SKM-1 (cell line): Measurements from ENCODE around the gene CAMK4.

Experiments used
- DNase-seq: peaks from one replicate; lab custom pipeline; 2025; ENCODE audit not compliant: unreplicated experiment; lab: John Stamatoyannopoulos, UW

CAMK4 gene

DNA sequence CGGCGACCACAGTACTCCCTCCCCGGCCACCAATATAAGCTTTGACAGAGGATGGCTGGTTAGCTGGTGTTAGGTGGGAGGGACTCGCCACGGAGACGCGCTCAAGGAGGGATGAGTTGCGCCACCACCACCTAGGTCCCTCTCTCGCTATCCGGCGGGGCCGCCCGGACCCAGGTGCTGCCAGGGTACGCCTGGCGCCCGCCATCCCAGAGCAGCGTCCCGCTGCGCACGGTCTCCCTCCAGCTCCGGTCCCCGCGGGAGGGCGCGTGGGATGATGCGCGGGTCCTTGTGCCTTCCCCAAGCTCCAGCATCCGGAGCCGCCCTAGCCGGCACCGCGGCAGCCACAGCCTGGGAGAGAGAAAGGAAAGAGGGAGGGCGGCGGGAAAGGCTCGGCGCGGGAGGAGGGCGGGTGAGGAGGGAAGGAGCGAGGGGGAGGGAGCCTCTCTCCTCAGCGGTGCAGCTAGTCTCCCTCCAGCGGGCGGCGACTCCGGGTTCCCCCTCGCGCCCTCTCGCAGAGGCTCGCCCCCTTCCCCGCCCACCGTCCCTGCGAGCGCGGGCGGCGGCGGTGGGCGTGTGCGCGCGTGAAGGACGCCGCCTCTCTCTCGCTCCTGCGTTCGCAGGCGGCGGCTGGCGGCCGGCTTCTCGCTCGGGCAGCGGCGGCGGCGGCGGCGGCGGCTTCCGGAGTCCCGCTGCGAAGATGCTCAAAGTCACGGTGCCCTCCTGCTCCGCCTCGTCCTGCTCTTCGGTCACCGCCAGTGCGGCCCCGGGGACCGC is at the start of gene CAMK4:
Gene CAMK4 (plus strand): TSS at position 598 of the 774 bp plus-strand sequence. CDS start 100 bp downstream, at position 698.
- DNase-seq, result peak; percentile 59

DNA sequence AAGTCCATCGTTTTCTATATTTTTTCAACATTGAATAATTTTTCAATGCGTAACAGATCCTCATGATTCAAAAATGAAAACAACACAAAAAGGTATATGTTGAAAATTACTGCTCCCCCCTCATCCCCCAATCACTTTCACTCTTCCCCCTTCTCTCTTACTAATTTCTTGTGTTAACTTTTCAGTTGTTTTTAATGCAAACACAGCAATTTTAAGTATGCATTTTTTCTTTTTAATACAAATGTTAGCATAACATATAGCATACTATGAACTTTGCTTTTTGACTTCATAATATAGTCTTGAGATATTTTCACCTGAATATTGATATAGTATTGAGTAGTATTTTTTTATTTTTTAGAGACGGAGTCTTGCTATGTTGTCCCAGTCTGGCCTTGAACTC is 41.1 kb upstream of the CAMK4 start:
- DNase-seq, result no peak

DNA sequence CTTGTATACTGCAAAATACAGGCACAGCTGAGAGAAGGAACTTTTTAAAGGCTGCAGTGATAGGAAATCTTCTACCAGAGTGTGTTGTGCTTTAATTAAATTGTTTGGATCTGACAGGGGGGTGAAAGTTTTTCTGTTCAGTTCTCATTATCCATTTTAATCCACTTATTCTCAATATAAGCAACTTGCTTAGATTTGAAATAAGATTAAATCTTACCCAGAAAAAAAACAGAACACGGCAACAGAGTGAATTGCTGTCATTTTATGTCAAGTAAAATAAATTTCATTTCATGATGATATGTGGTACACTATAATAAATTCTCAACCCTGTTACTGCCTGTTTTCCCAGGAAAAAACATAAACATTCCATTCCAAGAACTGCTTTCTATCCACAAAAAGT is 37.1 kb upstream of the CAMK4 start:
- DNase-seq, result no peak

- DNase-seq, result no peak
These were observed 30.1 kb upstream of the CAMK4 start for GRCh38 chr5:111194053-111194452.

- no peak for DNase-seq
These were observed 29.3 kb upstream of the CAMK4 start for GRCh38 chr5:111194925-111195324.

DNA sequence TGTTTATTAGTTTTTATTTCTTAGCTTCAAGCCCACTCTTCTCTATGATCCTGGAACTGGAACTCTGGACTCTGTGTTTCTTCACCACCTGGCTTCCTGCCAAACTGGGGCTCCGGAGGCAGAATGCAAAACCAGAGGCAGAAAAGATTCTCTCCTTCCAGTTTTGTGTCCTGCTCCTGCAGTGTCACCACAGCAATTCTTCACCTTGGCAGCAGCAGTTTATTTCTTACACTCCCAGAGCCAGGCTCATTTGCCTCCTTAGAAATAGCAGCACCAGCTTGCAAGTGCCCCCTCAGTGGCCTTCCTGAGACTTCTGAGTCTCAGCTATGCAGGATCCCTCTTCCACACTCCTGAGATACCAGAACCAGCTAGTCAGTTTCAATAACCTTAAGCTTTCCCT is 26.7 kb upstream of the CAMK4 start:
- DNase-seq, result no peak

GRCh38 chr5:111198281-111198966 is 25.8 kb upstream of the CAMK4 start:
- no peak for DNase-seq

DNA sequence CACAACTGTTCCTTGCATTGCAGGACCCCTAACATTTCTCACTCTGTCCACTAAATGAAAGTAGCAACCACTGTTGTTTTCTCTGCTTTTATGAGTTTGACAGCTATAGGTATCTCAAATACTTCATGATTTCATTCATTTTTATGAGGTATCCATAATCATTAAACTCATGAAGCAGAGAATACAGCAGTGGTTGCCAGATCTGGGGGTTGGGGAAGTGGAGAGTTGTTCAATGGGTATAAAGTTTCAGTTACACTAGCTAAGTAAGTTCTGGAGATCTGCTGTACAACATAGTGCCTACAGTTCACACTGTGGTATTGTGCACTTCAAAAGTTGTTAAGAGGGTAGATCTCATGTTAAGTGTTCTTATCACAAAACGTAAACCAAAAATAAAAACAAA is 23.4 kb upstream of the CAMK4 start:
- no peak for DNase-seq

GRCh38 chr5:111201705-111202104 is 22.5 kb upstream of the CAMK4 start:
- DNase-seq, result no peak

DNA sequence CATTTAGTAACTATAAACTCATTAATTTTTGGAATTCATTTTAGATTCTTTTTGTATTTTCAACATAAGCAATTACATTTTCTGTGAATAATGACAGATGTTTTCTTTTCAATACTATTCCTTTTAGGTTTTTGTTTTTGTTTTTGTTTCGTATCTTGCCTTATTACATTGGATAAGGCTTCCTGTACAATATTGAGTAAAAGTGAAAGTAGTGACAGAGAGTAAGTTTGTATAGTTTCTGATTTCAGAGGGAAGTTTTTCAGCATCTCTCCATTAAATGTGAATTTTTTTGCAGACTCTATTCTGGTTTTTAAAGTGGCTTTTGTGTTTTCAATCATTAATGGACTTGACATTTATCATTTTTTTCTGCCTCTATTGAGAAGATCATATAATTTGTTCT is 12.8 kb upstream of the CAMK4 start:
- DNase-seq, result no peak

DNA sequence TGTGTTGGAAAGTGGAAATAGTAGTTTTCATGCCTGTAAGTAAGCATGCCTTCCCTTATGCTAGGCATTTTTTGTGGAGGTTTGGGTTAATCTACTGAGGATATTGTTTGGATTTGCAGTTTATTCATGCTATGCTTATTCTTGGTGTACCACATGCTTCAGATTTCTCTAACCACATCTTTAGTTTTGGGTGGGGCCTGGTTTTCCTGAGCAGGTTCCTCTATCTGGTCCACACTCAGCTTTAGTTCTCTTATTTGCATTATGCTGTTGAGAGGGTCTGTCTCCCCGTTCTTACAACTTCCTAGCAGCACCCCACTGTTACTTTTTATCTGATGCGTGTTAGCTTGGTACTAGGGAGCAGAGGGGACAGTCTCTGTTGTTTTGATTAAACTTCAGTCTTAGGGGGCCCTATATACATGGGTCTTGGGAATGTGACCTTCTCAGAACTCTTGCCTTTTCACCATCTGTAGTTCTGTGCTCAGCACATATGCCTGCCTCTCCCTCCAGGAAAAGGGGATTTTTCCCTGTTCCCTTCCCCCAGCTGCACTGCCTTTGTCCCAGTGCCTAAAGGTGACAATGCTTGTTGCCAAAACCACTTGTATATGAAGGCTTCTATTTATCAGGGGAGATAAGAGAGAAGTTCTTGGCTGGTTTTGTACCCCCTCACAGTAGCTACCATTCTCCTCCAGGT is 10.0 kb upstream of the CAMK4 start:
- no peak for DNase-seq

DNA sequence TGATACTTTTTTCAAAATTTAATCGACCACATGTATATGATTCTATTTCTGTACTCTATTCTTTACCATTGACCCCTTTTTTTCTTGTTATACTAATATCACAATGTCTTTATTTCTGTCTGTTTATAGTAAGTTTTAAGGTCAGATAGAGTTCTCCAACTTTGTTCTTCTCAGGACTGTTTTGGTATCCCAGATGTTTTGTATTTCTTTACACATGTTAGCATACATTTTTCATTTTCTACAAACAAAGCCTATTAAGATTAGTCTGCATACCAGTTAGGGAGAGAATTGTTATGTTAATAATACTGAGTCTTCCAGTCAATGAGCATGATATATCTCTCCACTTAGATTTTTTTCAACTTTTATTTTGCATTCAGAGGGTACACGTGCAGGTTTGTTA is 8.2 kb upstream of the CAMK4 start:
- DNase-seq, result no peak

DNA sequence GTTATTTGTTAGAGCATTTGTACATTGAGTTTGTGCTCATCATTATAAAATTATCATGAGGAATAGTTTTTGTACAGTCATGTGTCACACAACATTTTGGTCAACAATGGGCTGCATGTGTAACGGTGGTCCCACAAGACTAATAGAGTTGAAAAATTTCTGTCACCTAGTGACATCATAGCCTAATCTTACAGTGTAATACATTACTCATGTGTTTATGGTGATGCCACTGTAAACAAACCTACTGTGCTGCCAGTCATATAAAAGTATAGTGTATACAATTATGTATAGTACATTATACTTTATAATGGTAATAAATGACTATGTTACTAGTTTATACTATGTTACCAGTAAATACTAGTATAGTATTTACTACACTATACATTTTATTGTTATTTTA is 3.0 kb upstream of the CAMK4 start:
- no peak for DNase-seq

- DNase-seq, result no peak
These were observed 940 bp upstream of the CAMK4 start for GRCh38 chr5:111223101-111223786.

DNA sequence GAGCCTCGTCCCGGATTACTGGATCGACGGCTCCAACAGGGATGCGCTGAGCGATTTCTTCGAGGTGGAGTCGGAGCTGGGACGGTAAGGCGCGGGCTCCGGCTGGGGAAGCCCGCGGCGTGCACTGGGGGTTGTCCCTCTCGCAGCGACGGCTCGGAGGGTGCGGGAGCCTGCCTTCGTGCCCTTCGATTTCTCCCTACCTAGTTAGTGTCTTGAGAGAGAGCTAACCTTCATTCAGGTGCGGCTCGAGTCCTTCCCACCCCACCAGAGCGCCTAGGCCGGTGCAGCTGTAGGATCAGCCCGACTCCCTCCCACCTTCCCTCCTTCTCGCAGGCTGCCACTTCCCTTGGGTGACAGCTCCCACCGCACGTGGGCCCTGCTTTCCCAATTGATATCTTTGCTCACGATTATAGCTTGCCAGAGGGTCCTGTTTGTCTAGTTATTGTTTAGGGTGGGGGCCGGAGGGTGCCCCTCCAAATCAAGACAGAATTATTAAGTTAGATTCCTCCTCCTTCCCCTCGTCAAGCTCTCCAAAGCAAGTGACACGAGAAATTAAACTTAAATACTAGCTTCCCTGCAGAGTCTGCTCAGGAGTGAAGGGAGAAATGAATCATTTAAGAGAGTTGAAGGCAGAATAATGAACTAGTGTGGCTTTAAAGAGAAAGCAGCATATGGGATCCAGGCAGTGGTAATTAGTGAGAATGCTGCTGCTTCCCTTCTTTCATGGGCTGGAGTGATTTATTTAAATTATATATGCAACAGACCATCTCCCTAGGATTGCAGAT is 569 bp downstream of the CAMK4 start:
- DNase-seq, result no peak

DNA sequence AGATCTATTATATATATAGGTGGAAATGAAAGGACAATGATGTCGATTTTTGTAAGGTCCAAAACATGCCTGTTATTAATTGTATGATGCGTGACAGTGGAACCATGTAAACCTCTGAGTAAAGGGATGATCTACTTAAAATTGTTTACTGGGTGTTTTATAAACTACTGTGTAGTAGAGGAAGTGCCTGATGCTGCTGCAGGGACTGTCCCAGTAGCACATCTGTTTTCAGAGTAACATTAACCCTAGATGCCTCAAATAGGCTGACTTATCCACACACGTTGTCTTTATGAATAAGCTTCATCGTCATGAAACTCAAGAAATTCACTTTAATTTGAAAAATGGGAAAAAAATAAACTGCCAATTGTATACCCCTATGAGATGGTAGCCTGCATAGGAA is 1.7 kb downstream of the CAMK4 start:
- DNase-seq, result no peak

DNA sequence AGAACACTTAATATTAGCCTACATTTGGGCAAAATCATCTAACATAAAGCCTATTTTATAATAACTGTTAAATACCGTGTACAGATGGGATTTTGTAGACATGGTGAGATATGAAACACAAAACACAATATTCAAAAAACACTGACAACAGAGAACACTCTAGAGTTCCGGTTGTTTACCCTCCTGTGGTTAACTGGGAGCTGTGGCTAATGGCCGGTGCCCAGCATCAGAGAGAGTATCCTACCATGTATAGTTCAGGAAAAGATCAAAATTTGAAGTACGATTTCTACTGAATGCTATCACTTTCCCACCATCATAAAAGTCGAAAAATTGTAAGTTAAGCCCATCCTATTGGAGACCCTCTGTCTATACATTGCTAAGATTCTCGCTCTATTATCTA is 2.4 kb downstream of the CAMK4 start:
- no peak for DNase-seq

- no peak for DNase-seq
These were observed 3.1 kb downstream of the CAMK4 start for GRCh38 chr5:111227226-111227782.

DNA sequence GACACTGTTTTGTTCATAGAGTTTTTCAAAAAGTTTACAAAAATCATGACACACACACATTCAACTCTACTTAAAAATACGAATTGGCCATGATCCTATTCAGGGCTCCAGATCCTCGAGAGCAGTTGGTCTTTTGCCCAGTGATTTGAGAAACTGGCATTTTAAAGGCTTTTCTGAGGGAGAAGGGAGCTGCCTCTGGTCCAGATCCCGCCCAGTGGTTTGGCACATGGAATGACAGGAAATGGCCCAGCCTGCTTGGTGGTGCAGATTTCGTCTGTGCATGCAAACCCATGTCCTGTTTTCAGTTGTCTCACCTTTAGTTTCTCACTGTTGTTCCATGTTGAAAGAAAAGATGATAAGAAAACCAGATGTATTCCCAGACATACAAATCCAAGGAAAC is 3.6 kb downstream of the CAMK4 start:
- DNase-seq, result no peak

DNA sequence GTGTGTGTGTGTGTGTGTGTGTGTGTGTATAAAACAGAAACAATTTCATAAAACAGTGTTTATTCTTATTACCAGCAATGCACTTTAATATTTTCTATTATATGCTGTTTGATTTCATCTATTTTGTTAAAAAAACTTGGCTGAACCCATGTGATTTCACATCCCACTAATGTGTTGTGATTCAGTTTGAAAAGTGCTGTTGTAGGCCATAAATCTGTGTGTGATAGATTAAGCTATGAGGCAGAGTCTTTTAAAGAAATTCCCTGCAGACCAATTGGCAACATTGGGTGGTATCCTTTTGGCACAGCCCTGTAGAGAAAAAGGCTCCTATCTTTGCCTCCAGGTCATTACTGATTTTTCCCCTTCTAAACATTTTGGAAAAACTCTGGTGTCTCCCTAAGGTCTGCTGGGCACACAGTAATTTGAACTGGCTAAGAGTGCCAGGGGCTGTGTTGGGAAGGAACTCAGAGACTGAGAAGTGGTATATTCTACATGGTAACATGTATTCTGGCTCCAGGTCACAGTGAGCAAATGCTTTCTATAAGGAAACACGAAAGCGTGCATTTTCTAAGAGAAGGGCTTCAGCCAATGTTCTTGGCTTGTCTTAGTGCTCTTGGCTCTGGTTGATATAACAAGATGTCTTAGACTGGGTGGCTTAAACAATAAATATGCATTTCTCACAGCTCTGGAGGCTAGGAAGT is 4.5 kb downstream of the CAMK4 start:
- no peak for DNase-seq
